CD4-positive, alpha-beta memory T cell (primary cell): ENCODE measurements around the gene APBB1. TPM values are rescaled to one million over a fixed set of nuclear protein-coding genes. Genes with fewer than 3 reads are reported as not detected.

Experiments used
- CTCF ChIA-PET: fragments of 350-600 bp; sonication (Branson Sonifier 250); formaldehyde crosslinking; loops from one replicate; lab custom pipeline; 2021; ENCODE audit warnings: inconsistent platforms; ENCODE audit not compliant: partially characterized antibody; lab: Charles Lee
- POLR2A ChIA-PET: fragments of 350-600 bp; sonication (Branson Sonifier 250); formaldehyde crosslinking; loops from one replicate; lab custom pipeline; 2021; ENCODE audit not compliant: partially characterized antibody; lab: Charles Lee
- DNase-seq, 5 donors: peaks; one replicate each; pipeline versions ENCODE4 v3.0.0 to v3.0.0-alpha.2; 2020 to 2022; ENCODE audit warnings: mixed read lengths in 1 of 5
- H3K27ac ChIP-seq: one replicate; pipeline ENCODE4 v1.7.0; 2013; ENCODE audit warnings: low read depth, low read length
- H3K27me3 ChIP-seq: 2 replicates; pipeline ENCODE4 v1.7.0; 2013; ENCODE audit warnings: mild to moderate bottlenecking, low read length, moderate library complexity; ENCODE audit not compliant: insufficient read depth
- H3K36me3 ChIP-seq: 2 replicates; pipeline ENCODE4 v1.7.0; 2013; ENCODE audit warnings: mild to moderate bottlenecking, low read length, moderate library complexity; ENCODE audit not compliant: insufficient read depth
- H3K4me1 ChIP-seq: 2 replicates; pipeline ENCODE4 v1.7.0; 2013; ENCODE audit warnings: mild to moderate bottlenecking, low read length, moderate library complexity; ENCODE audit not compliant: insufficient read depth
- H3K4me3 ChIP-seq, 2 donors: one replicate each; pipeline ENCODE4 v1.7.0; 2013; ENCODE audit warnings: low read length in 2 of 2, mild to moderate bottlenecking in 1 of 2
- H3K9me3 ChIP-seq, 2 donors: one replicate each; pipeline ENCODE4 v1.7.0; 2013; ENCODE audit warnings: low read length in 2 of 2, control low read depth in 1 of 2; ENCODE audit not compliant: control insufficient read depth in 1 of 2
- H3K27ac Mint-ChIP-seq, 7 donors: one replicate each; pipeline ENCODE4 v1.8.0; 2020 to 2021; ENCODE audit warnings: mixed read lengths in 7 of 7, mild to moderate bottlenecking in 6 of 7, inconsistent platforms in 3 of 7, moderate library complexity in 3 of 7
- H3K27me3 Mint-ChIP-seq, 2 donors: one replicate each; pipeline ENCODE4 v1.8.0; 2020 to 2021; ENCODE audit warnings: mixed read lengths in 2 of 2
- H3K36me3 Mint-ChIP-seq, 2 donors: one replicate each; pipeline ENCODE4 v1.8.0; 2020 to 2021; ENCODE audit warnings: mixed read lengths in 2 of 2, inconsistent platforms in 1 of 2, mild to moderate bottlenecking in 1 of 2
- H3K4me1 Mint-ChIP-seq, 4 donors: one replicate each; pipeline ENCODE4 v1.8.0; 2020 to 2021; ENCODE audit warnings: mixed read lengths in 4 of 4, mild to moderate bottlenecking in 1 of 4
- H3K4me3 Mint-ChIP-seq, 8 donors: one replicate each; pipeline ENCODE4 v1.8.0; 2020 to 2021; ENCODE audit warnings: mixed read lengths in 8 of 8, mild to moderate bottlenecking in 7 of 8, moderate library complexity in 6 of 8, inconsistent platforms in 3 of 8
- H3K9me3 Mint-ChIP-seq, 8 donors: one replicate each; pipeline ENCODE4 v1.8.0; 2020 to 2021; ENCODE audit warnings: mixed read lengths in 8 of 8, mild to moderate bottlenecking in 5 of 8, inconsistent platforms in 3 of 8, moderate library complexity in 1 of 8
- intact Hi-C: fragments of 100-400 bp; cut with micrococcal nuclease; formaldehyde crosslinking; loops from one replicate; pipeline ENCODE4 v1.15.1; 2023
- polyA plus RNA-seq, 2 donors: library from polyadenylated mRNA; unstranded; fragments of 300-500 nt; fragmentation: Illumina TruSeq; gene quantifications; one replicate each; pipeline ENCODE4 v1.2.3, GENCODE V29; 2021
- total RNA-seq, 2 experiments: library from RNA; stranded (reverse); gene quantifications; one replicate each; pipeline ENCODE4 v1.2.3, GENCODE V29; 2021

Gene APBB1
- total and polyA plus RNA-seq, 4 experiments from 2014 or later, result 84.7 to 107 (median 93.4) TPM

- Histone ChIP-seq H3K36me3 (peaks cover 4% of the 10 kb centered on the region), H3K27me3 (no peaks in the 10 kb centered on the region), H3K27ac (peak overlapping the region; percentile 69), H3K4me3 (peak overlapping the region; percentile 40 to 53), H3K9me3 (no peaks in the 10 kb centered on the region), H3K4me1 (peaks cover 80% of the 10 kb centered on the region)
- H3K36me3 Mint-ChIP-seq, result peaks cover 25 to 33% of the 10 kb centered on the region in 2 donors
- ChIA-PET CTCF (interaction anchor here (1.2 to 7.6 kb wide), 11 partner anchors 10 to 102 kb away, joined by 4 to 72 read pairs (median 17); partner anchors contain the start of genes APBB1, ARFIP2, HPX and SMPD1), POLR2A (interaction anchor here (0.6 to 23.7 kb wide), 14 partner anchors 13 to 343 kb away, joined by 3 to 503 read pairs (median 6); partner anchors contain the start of genes APBB1, ARFIP2, FHIP1B and SMPD1)
- intact Hi-C loops, result no loop called here
- H3K4me1 Mint-ChIP-seq, result peaks cover 61 to 96% (median 80%) of the 10 kb centered on the region in 4 donors
- H3K27me3 Mint-ChIP-seq, result no peaks in the 10 kb centered on the region
- H3K27ac Mint-ChIP-seq, result peak overlapping the region; percentile 96 to 99 (median 97)
- DNase-seq, result no peak
- peaks cover 0 to 1% (median 0%) of the 10 kb centered on the region in 8 donors for H3K9me3 Mint-ChIP-seq
- H3K4me3 Mint-ChIP-seq, result peak overlapping the region; percentile 33 to 98 (median 84)
Observed at GRCh38 chr11:6403539-6403938, 15.4 kb downstream of the APBB1 start.

GRCh38 chr11:6402561-6402981 lies 16.3 kb downstream of the APBB1 start:
- peak overlapping the region; percentile 69 for H3K27ac ChIP-seq
- POLR2A ChIA-PET, result interaction anchor here (0.6 to 23.7 kb wide), 20 partner anchors 12 to 344 kb away, joined by 3 to 503 read pairs (median 5); partner anchors contain the start of genes APBB1, ARFIP2, MRPL17 and SMPD1
- Mint-ChIP-seq H3K4me3 (peak overlapping the region; percentile 80 to 98 (median 84)), H3K36me3 (peaks cover 30 to 38% of the 10 kb centered on the region in 2 donors), H3K27me3 (no peaks in the 10 kb centered on the region), H3K27ac (peak overlapping the region; percentile 96 to 99 (median 97)), H3K4me1 (peaks cover 62 to 98% (median 80%) of the 10 kb centered on the region in 4 donors), H3K9me3 (peaks cover 0 to 1% (median 0%) of the 10 kb centered on the region in 8 donors)
- peaks cover 9% of the 10 kb centered on the region for H3K36me3 ChIP-seq
- H3K27me3 ChIP-seq, result no peaks in the 10 kb centered on the region
- H3K4me3 ChIP-seq, result peak overlapping the region; percentile 40 to 53
- intact Hi-C loops, result loop anchor here (1.0 kb wide), 4 partner anchors 11 to 41 kb away; partner anchors contain the start of genes APBB1 and SMPD1
- CTCF ChIA-PET, result interaction anchor here (0.7 to 7.6 kb wide), 16 partner anchors 9 to 335 kb away, joined by 3 to 72 read pairs (median 6); partner anchors contain the start of genes APBB1, ARFIP2, HPX and SMPD1
- peaks cover 72% of the 10 kb centered on the region for H3K4me1 ChIP-seq
- no peaks in the 10 kb centered on the region for H3K9me3 ChIP-seq
- DNase-seq, result peak; percentile 89 to 95 (median 90)

- Mint-ChIP-seq H3K27me3 (no peaks in the 10 kb centered on the region), H3K4me3 (peak overlapping the region; percentile 80 to 98 (median 84)), H3K27ac (peak overlapping the region; percentile 96 to 99 (median 97)), H3K9me3 (peaks cover 0 to 1% (median 0%) of the 10 kb centered on the region in 8 donors), H3K36me3 (peaks cover 30 to 38% of the 10 kb centered on the region in 2 donors), H3K4me1 (peaks cover 60 to 95% (median 78%) of the 10 kb centered on the region in 4 donors)
- H3K4me1 ChIP-seq, result peaks cover 67% of the 10 kb centered on the region
- H3K27ac ChIP-seq, result peak overlapping the region; percentile 69
- peak overlapping the region; percentile 40 to 53 for H3K4me3 ChIP-seq
- intact Hi-C loops, result loop anchor here (1.0 kb wide), 4 partner anchors 11 to 41 kb away; partner anchors contain the start of genes APBB1 and SMPD1
- POLR2A ChIA-PET, result interaction anchor here (0.9 to 23.7 kb wide), 14 partner anchors 12 to 344 kb away, joined by 3 to 503 read pairs (median 7); partner anchors contain the start of genes APBB1, ARFIP2, SMPD1 and TIMM10B
- DNase-seq, result peak in 1 of 5 donors; percentile 63
- H3K27me3 ChIP-seq, result no peaks in the 10 kb centered on the region
- peaks cover 11% of the 10 kb centered on the region for H3K36me3 ChIP-seq
- no peaks in the 10 kb centered on the region for H3K9me3 ChIP-seq
- CTCF ChIA-PET, result interaction anchor here (1.0 to 7.6 kb wide), 15 partner anchors 12 to 336 kb away, joined by 3 to 72 read pairs (median 6); partner anchors contain the start of genes APBB1, ARFIP2, HPX and SMPD1
Observed at GRCh38 chr11:6402061-6402470, 16.8 kb downstream of the APBB1 start.

- no peak for DNase-seq
Observed at GRCh38 chr11:6401464-6401863, 17.4 kb downstream of the APBB1 start.

GRCh38 chr11:6400431-6401345 lies 18.2 kb downstream of the APBB1 start:
- POLR2A ChIA-PET, result interaction anchor here (1.5 to 23.7 kb wide), 3 partner anchors 10 to 38 kb away, joined by 4 to 503 read pairs (median 273); partner anchors contain the start of genes APBB1 and SMPD1
- H3K27me3 Mint-ChIP-seq, result no peaks in the 10 kb centered on the region
- H3K9me3 Mint-ChIP-seq, result peaks cover 0 to 1% (median 0%) of the 10 kb centered on the region in 8 donors
- H3K4me1 Mint-ChIP-seq, result peaks cover 49 to 93% (median 74%) of the 10 kb centered on the region in 4 donors
- H3K36me3 ChIP-seq, result peaks cover 15% of the 10 kb centered on the region
- intact Hi-C loops, result no loop called here
- H3K9me3 ChIP-seq, result no peaks in the 10 kb centered on the region
- H3K27me3 ChIP-seq, result no peaks in the 10 kb centered on the region
- DNase-seq, result no peak
- H3K4me1 ChIP-seq, result peaks cover 54% of the 10 kb centered on the region
- peaks cover 41 to 43% of the 10 kb centered on the region in 2 donors for H3K36me3 Mint-ChIP-seq
- H3K4me3 ChIP-seq, result no peak overlapping the region
- H3K27ac ChIP-seq, result no peak overlapping the region
- peak overlapping the region in 6 of 7 donors; percentile 69 to 99 (median 86) for H3K27ac Mint-ChIP-seq
- peak overlapping the region in 5 of 8 donors; percentile 20 to 70 (median 36) for H3K4me3 Mint-ChIP-seq
- CTCF ChIA-PET, result interaction anchor here (0.7 to 7.6 kb wide), 10 partner anchors 11 to 107 kb away, joined by 3 to 72 read pairs (median 4); partner anchors contain the start of genes APBB1, HPX and SMPD1

More at GRCh38 chr11:6401464-6401863, 17.4 kb downstream of the APBB1 start:
- Mint-ChIP-seq H3K9me3 (peaks cover 0 to 1% (median 0%) of the 10 kb centered on the region in 8 donors), H3K36me3 (peaks cover 34 to 37% of the 10 kb centered on the region in 2 donors), H3K27me3 (no peaks in the 10 kb centered on the region), H3K4me1 (peaks cover 55 to 94% (median 76%) of the 10 kb centered on the region in 4 donors), H3K4me3 (peak overlapping the region in 7 of 8 donors; percentile 17 to 98 (median 80)), H3K27ac (peak overlapping the region in 6 of 7 donors; percentile 37 to 99 (median 96))
- CTCF ChIA-PET, result interaction anchor here (1.0 to 7.6 kb wide), 11 partner anchors 12 to 336 kb away, joined by 3 to 72 read pairs (median 17); partner anchors contain the start of genes APBB1, HPX and SMPD1
- H3K27ac ChIP-seq, result peak overlapping the region; percentile 69
- H3K36me3 ChIP-seq, result peaks cover 15% of the 10 kb centered on the region
- peak overlapping the region in 1 of 2 donors; percentile 6 for H3K4me3 ChIP-seq
- H3K27me3 ChIP-seq, result no peaks in the 10 kb centered on the region
- POLR2A ChIA-PET, result interaction anchor here (0.9 to 23.7 kb wide), 7 partner anchors 11 to 217 kb away, joined by 3 to 503 read pairs (median 23); partner anchors contain the start of genes APBB1, ARFIP2, SMPD1 and TIMM10B
- no peaks in the 10 kb centered on the region for H3K9me3 ChIP-seq
- intact Hi-C loops, result no loop called here
- peaks cover 61% of the 10 kb centered on the region for H3K4me1 ChIP-seq

GRCh38 chr11:6397636-6398035 lies 21.3 kb downstream of the APBB1 start:
- Histone ChIP-seq H3K36me3 (peaks cover 15% of the 10 kb centered on the region), H3K9me3 (no peaks in the 10 kb centered on the region), H3K4me1 (peaks cover 38% of the 10 kb centered on the region), H3K27me3 (no peaks in the 10 kb centered on the region), H3K4me3 (no peak overlapping the region), H3K27ac (no peak overlapping the region)
- H3K4me3 Mint-ChIP-seq, result no peak overlapping the region
- peak overlapping the region in 3 of 7 donors; percentile 10 to 44 (median 41) for H3K27ac Mint-ChIP-seq
- H3K27me3 Mint-ChIP-seq, result no peaks in the 10 kb centered on the region
- ChIA-PET POLR2A (interaction anchor here (1.5 to 23.7 kb wide), 3 partner anchors 7 to 84 kb away, joined by 3 to 503 read pairs (median 273); partner anchors contain the start of genes APBB1, ARFIP2, SMPD1 and TIMM10B), CTCF (no interaction called here)
- H3K4me1 Mint-ChIP-seq, result peaks cover 33 to 78% (median 61%) of the 10 kb centered on the region in 4 donors
- H3K9me3 Mint-ChIP-seq, result peaks cover 0 to under 1% (median 0%) of the 10 kb centered on the region in 8 donors
- intact Hi-C loops, result no loop called here
- H3K36me3 Mint-ChIP-seq, result peaks cover 54 to 61% of the 10 kb centered on the region in 2 donors
- no peak for DNase-seq
